ENCODE measurements around the gene LPIN1. TPM values are rescaled to one million over a fixed set of nuclear protein-coding genes. Genes with fewer than 3 reads are reported as not detected.

The LPIN1 gene
- total and polyA plus RNA-seq, 2 of the 8 experiments (the other 6 are each of a cell fraction or from before 2014, with no cell fraction given), result 4.3 to 9.8 TPM

DNA sequence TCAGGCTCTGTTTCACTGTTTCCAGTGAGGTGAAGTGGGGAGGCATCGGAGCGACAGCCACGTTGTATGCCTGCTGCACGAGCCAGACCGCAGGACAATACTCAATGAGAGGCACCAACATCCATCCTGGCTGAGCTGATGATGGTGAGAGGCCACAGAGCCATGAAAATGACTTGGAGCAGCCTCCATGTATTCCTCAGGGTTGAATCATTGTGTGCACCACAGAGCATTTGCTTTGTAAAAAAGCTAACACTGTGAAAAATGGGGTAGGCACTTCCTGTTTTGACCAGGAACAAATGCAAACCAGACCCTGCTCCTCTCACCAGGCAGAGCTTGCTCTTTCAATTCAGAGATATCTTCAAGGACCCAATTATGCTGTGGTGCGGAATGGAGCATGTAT lies 87.2 kb downstream of the LPIN1 start:
- no peak overlapping the region for H4K5ac ChIP-seq (ENCODE audit: insufficient read length, low read depth, low read length)
- H3K36me3 ChIP-seq (ENCODE audit: control insufficient read depth in 2 of 4, insufficient read depth in 4 of 4, low read length in 3 of 4), result no peaks in the 10 kb centered on the region
- H4K20me1 ChIP-seq (replicated peaks in 1 of 2; ENCODE audit: control insufficient read depth in 1 of 2, insufficient read depth in 2 of 2, low read length in 2 of 2), result no peaks in the 10 kb centered on the region
- H3K14ac ChIP-seq (ENCODE audit: insufficient read length), result no peak overlapping the region
- H3K27ac ChIP-seq (ENCODE audit: low read depth, low read length), result no peak overlapping the region
- H3K9ac ChIP-seq (replicated peaks in 1 of 4; ENCODE audit: extremely low read depth in 1 of 4, low read depth in 3 of 4, low read length in 3 of 4), result no peak overlapping the region
- ChIA-PET CTCF (ENCODE audit: partially characterized antibody) (interaction anchor here (0.7 to 2.2 kb wide), 4 partner anchors 8 to 1173 kb away, joined by 3 to 6 read pairs (median 4); no protein-coding TSS in a partner anchor), POLR2A (ENCODE audit: partially characterized antibody) (no interaction called here)
- no peak overlapping the region for H3K18ac ChIP-seq (ENCODE audit: extremely low read depth, low read length)
- peak overlapping the region; percentile 66; the same call in 1 of the 2 replicates for H2BK5ac ChIP-seq (ENCODE audit: low read depth, low read length)
- no peaks in the 10 kb centered on the region for H3K79me1 ChIP-seq (ENCODE audit: low read depth, low read length)
- no peak overlapping the region for H3K4ac ChIP-seq (replicated peaks; ENCODE audit: insufficient read length, low read depth, low read length)
- H2BK120ac ChIP-seq (replicated peaks; ENCODE audit: low read depth, low read length), result no peak overlapping the region
- H2BK20ac ChIP-seq (ENCODE audit: low read length), result peak overlapping the region; percentile 87; the same call in 1 of the 2 replicates
- no peak overlapping the region for H3K23ac ChIP-seq (ENCODE audit: insufficient read length)
- no peaks in the 10 kb centered on the region for H3K27me3 ChIP-seq (replicated peaks in 1 of 4; ENCODE audit: control insufficient read depth in 3 of 4, extremely low read depth in 1 of 4, insufficient read depth in 3 of 4, low read length in 3 of 4)
- FAIRE-seq (no peak), DNase-seq (ENCODE audit: low read depth in 1 of 2, low spot score in 2 of 2) (no peak)
- peak overlapping the region; percentile 20; the same call in 1 of the 2 replicates for H4K8ac ChIP-seq (ENCODE audit: extremely low read depth, insufficient read depth, low read length)
- H3K23me2 ChIP-seq (ENCODE audit: low read depth, low read length), result no peaks in the 10 kb centered on the region; the same call in 1 of the 2 replicates
- H3K4me3 ChIP-seq (ENCODE audit: extremely low read depth in 1 of 4, insufficient read depth in 2 of 4, low read depth in 3 of 4, low read length in 4 of 4), result no peak overlapping the region
- peak overlapping the region; percentile 90; the same call in 1 of the 2 replicates for H2BK12ac ChIP-seq (ENCODE audit: low read depth, low read length)
- peaks cover 4 to 17% (median 8%) of the 10 kb centered on the region in 4 experiments; a peak in 6 of 7 replicates for H3K4me1 ChIP-seq (replicated peaks in 1 of 4; ENCODE audit: control insufficient read depth in 3 of 4, insufficient read depth in 4 of 4, low read length in 3 of 4)
- H2BK15ac ChIP-seq (ENCODE audit: low read length), result 0 out of 2 replicates have a peak overlapping the region, but pooled peaks have one; percentile 75
- no peak overlapping the region for H3K56ac ChIP-seq (replicated peaks; ENCODE audit: insufficient read length, low read depth, low read length)
- H2AFZ ChIP-seq (ENCODE audit: low read length), result no peak overlapping the region
- peak overlapping the region; percentile 90 for H4K91ac ChIP-seq (replicated peaks; ENCODE audit: insufficient read length, low read length)
- H2AK5ac ChIP-seq (ENCODE audit: low read depth, low read length), result peak overlapping the region; percentile 42; the same call in 1 of the 2 replicates
- no peaks in the 10 kb centered on the region for H3K9me3 ChIP-seq (ENCODE audit: insufficient read depth in 2 of 2, low read depth in 1 of 2, low read length in 1 of 2)
- H3K79me2 ChIP-seq (ENCODE audit: control insufficient read depth in 1 of 2, insufficient read depth in 2 of 2, low read length in 2 of 2), result no peaks in the 10 kb centered on the region
- no peak overlapping the region for H3K4me2 ChIP-seq (ENCODE audit: insufficient read depth in 1 of 2, low read depth in 2 of 2, low read length in 2 of 2)
- WGBS, 2 experiments (ENCODE audit: extremely low coverage in 1 of 2, insufficient coverage in 1 of 2, insufficient read length in 1 of 2, insufficient replicate concordance in 2 of 2, low coverage in 1 of 2, low lambda C conversion rate in 2 of 2, missing lambda C conversion rate in 1 of 2), result 95% methylated on average over 6 of the region's 6 CpGs; no CpG with 5 or more reads in 1 of the 2 experiments
- TF ChIP-seq GABPA (IDR thresholded peaks at IDR 0.05; ENCODE audit: borderline replicate concordance, insufficient read depth, low read length), result no peak
- TF ChIP-seq KDM5A (IDR thresholded peaks at IDR 0.05; ENCODE audit: low read length), result no peak
- no peak for TF ChIP-seq TEAD4 (IDR thresholded peaks at IDR 0.05; ENCODE audit: low read depth, low read length)
- TF ChIP-seq, protein P1, sequence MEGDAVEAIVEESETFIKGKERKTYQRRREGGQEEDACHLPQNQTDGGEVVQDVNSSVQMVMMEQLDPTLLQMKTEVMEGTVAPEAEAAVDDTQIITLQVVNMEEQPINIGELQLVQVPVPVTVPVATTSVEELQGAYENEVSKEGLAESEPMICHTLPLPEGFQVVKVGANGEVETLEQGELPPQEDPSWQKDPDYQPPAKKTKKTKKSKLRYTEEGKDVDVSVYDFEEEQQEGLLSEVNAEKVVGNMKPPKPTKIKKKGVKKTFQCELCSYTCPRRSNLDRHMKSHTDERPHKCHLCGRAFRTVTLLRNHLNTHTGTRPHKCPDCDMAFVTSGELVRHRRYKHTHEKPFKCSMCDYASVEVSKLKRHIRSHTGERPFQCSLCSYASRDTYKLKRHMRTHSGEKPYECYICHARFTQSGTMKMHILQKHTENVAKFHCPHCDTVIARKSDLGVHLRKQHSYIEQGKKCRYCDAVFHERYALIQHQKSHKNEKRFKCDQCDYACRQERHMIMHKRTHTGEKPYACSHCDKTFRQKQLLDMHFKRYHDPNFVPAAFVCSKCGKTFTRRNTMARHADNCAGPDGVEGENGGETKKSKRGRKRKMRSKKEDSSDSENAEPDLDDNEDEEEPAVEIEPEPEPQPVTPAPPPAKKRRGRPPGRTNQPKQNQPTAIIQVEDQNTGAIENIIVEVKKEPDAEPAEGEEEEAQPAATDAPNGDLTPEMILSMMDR (IDR thresholded peaks at IDR 0.05; ENCODE audit: control extremely low read depth in 1 of 3, insufficient read depth in 1 of 3, low read depth in 1 of 3, low read length in 3 of 3), result no peak
- no peak for TF ChIP-seq KDM4A (IDR thresholded peaks at IDR 0.05; ENCODE audit: low read depth, low read length, severe bottlenecking)
- no peak for TF ChIP-seq CREB1 (IDR thresholded peaks at IDR 0.05)
- TF ChIP-seq CTBP2 (IDR thresholded peaks at IDR 0.05; ENCODE audit: borderline replicate concordance, insufficient read depth, insufficient read length, low read length), result no peak
- TF ChIP-seq PHF8 (conservative IDR thresholded peaks at IDR 0.05; ENCODE audit: low read depth, low read length), result no peak
- TF ChIP-seq ZNF274 (IDR thresholded peaks at IDR 0.05; ENCODE audit: borderline replicate concordance, extremely low read depth, low read length), result no peak
- TF ChIP-seq SRF (IDR thresholded peaks at IDR 0.05; ENCODE audit: low read depth, low read length), result no peak
- no peak for TF ChIP-seq SP2 (IDR thresholded peaks at IDR 0.05; ENCODE audit: low read length)

All from H1 (cell line).